H7 (cell line): ENCODE results near the gene CTDP1. TPM values are rescaled to one million over a fixed set of nuclear protein-coding genes. Genes with fewer than 3 reads are reported as not detected.
A peak's percentile ranks its signal among the peaks of the same experiment; 100 is the strongest.

Experiments used
- DNase-seq: peaks from one replicate; pipeline ENCODE4 v3.0.0; 2012
- H3K27me3 ChIP-seq: 2 replicates; pipeline ENCODE4 v1.6.0; 2011; ENCODE audit warnings: mild to moderate bottlenecking, low read length; ENCODE audit not compliant: control insufficient read depth, insufficient read depth
- H3K36me3 ChIP-seq: replicated peaks from 2 replicates; pipeline ENCODE4 v1.5.1; 2011; ENCODE audit warnings: low read length; ENCODE audit not compliant: control insufficient read depth, insufficient read depth
- H3K4me3 ChIP-seq: 2 replicates; pipeline ENCODE4 v1.5.1; 2011; ENCODE audit warnings: low read depth, mild to moderate bottlenecking, control low read depth, low read length, moderate library complexity; ENCODE audit not compliant: insufficient read depth
- total RNA-seq: library from RNA; depleted of rRNA; stranded (reverse); fragments of >200 nt; shearing (Covaris generic); gene quantifications from 2 replicates; pipeline ENCODE4 v1.2.3, GENCODE V29; 2014; rRNA removed

Gene CTDP1, protein sequence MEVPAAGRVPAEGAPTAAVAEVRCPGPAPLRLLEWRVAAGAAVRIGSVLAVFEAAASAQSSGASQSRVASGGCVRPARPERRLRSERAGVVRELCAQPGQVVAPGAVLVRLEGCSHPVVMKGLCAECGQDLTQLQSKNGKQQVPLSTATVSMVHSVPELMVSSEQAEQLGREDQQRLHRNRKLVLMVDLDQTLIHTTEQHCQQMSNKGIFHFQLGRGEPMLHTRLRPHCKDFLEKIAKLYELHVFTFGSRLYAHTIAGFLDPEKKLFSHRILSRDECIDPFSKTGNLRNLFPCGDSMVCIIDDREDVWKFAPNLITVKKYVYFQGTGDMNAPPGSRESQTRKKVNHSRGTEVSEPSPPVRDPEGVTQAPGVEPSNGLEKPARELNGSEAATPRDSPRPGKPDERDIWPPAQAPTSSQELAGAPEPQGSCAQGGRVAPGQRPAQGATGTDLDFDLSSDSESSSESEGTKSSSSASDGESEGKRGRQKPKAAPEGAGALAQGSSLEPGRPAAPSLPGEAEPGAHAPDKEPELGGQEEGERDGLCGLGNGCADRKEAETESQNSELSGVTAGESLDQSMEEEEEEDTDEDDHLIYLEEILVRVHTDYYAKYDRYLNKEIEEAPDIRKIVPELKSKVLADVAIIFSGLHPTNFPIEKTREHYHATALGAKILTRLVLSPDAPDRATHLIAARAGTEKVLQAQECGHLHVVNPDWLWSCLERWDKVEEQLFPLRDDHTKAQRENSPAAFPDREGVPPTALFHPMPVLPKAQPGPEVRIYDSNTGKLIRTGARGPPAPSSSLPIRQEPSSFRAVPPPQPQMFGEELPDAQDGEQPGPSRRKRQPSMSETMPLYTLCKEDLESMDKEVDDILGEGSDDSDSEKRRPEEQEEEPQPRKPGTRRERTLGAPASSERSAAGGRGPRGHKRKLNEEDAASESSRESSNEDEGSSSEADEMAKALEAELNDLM
- 38.9 and 39.1 TPM in 2 replicates for total RNA-seq

DNA sequence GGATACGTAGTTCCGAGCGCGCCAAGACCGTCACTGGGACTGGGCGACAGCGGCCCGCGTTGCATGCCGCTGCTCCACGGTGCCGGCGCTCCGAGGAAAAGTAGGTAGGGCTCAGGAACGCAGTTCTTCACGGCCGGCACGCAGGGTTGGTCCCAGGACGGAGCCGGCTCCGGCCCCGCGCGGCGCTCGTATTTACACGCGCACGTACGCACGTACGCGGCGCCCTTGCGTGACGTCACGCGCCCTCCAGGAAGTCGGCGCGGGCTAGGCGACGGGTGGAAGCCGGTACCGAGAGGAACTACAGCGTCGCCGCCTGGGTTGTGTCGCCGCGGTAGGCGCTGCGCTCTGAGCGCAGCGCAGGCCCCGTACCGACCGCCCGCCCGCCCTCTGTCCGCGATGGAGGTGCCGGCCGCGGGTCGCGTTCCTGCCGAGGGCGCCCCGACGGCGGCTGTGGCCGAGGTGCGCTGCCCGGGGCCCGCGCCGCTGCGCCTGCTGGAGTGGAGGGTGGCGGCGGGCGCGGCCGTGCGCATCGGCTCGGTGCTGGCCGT is at the start of gene CTDP1:
Gene CTDP1, plus strand, starts transcription at position 252 of the 548 bp plus-strand sequence. Its CDS starts 145 bp downstream, at position 397.
- peak within 1 kb of the TSS; percentile 81 for H3K4me3 ChIP-seq
- no peaks in the 10 kb centered on the region for H3K27me3 ChIP-seq
- no peaks in the 10 kb centered on the region; the same call in 1 of the 2 replicates for H3K36me3 ChIP-seq
- peak; percentile 97 for DNase-seq

DNA sequence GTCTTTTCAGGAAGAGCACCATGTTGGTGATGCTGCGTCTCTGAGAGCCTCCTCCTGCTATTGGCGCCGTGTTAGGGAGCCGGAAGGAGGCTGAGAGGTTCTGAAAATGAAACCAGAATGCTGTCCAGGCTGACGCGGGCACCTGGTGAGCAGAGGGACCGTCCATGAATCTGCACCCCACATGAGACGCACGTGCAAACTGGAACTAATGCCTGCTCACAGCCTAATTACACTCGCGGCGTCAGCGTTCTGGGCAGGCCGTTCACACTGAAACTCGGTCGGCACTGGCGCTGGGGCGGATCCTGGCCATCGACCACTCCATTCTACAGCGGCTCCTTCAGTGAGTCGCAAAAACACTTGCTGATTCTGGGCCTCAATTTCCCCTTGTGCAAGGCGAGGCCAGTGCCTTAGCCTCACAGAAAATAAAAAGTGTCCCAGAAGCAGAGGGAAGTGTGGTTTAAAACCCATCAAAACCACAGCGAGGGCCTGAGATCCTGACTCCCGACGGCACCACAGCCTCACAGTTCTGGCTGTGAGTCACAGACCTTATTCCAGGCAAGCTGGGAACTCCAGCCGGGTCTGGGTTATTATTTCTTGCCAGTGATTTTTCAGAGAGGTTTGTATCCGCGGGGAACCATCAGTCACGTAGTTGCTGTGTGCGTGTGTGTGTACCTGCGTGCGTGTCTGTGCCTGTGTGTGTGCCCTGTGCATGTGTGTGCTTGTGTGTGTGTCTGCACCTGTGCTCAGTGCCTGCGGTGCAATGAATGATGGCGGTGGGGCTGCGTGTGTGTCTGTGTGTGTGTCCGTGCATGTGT is 49.1 kb upstream of the CTDP1 start:
- H3K4me3 ChIP-seq = no peak overlapping the region
- no peak for DNase-seq

DNA sequence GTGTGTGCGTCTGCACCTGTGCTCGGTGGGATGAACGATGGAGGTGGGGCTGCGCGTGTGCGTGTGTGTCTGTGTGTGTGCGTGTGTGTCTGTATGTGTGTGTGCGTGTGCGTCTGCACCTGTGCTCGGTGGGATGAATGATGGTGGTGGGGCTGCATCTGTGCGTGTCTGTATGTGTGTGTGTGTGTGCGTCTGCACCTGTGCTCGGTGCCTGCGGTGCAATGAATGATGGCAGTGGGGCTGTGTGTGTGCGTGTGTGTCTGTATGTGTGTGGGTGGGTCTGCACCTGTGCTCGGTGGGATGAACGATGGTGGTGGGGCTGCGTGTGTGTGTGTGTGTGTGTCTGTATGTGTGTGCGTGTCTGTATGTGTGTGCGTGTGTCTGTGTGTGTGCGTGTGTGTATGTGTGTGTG is 48.5 kb upstream of the CTDP1 start:
- H3K27me3 ChIP-seq = no peaks in the 10 kb centered on the region
- H3K4me3 ChIP-seq = no peak overlapping the region
- DNase-seq = no peak
- H3K36me3 ChIP-seq = no peaks in the 10 kb centered on the region

More for the DNA sequence above, 49.1 kb upstream of the CTDP1 start:
- Histone ChIP-seq H3K27me3 (no peaks in the 10 kb centered on the region), H3K36me3 (no peaks in the 10 kb centered on the region)

DNA sequence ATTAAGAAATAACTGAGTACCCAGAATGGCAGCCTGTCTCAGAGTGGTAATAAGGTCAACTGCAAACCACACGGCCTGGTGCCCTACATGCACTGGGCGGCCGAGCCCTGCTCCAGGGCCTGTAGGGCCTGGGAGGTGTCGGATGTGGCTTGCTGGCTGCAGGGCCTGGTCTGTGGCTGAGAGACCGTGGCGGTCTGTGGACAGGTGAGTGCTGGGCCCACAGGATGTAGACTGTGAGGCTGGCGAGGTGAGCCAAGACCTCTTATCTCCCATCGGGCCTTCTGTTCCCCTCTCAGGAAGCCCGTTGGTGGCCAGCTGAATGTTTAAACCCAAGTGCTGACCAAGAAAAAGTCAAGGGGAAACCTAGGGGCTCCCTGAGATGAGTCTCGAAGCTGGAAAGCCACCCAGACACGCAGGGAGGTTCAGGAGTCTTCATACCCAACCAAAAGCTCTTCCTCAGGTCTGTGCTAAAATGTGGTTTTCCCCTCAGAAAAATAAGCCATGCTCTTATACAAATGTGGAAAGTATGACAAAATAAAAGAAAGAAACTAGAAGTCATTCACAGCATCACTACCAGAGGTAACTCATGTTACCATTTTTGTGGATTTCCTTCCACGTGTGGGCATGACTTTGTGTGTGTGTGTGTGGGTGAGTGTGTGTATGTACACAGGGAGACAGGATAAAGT is 47.7 kb upstream of the CTDP1 start:
- no peaks in the 10 kb centered on the region for H3K36me3 ChIP-seq
- H3K4me3 ChIP-seq = no peak overlapping the region
- H3K27me3 ChIP-seq = no peaks in the 10 kb centered on the region
- DNase-seq = no peak

DNA sequence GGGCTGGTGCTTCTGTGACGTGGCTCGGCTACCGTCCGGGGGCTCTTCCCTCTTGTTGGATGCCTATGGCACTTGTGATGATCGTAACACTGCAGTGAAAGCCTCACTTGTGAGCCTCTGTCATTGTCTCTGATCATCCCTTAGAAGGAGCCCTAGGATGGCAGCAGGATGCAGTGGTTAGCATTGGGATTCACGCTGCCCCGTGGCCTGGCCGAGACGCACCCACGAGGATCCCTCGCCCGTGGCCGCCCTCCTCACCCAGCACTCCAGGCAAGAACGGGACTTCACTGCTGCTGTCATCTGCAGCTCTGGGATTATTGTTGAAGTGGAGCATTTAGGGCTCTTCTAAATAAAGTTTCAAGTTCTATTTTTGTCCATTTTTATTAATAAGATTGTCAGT is 46.8 kb upstream of the CTDP1 start:
- H3K4me3 ChIP-seq = no peak overlapping the region
- H3K36me3 ChIP-seq = no peaks in the 10 kb centered on the region
- H3K27me3 ChIP-seq = no peaks in the 10 kb centered on the region
- no peak for DNase-seq

DNA sequence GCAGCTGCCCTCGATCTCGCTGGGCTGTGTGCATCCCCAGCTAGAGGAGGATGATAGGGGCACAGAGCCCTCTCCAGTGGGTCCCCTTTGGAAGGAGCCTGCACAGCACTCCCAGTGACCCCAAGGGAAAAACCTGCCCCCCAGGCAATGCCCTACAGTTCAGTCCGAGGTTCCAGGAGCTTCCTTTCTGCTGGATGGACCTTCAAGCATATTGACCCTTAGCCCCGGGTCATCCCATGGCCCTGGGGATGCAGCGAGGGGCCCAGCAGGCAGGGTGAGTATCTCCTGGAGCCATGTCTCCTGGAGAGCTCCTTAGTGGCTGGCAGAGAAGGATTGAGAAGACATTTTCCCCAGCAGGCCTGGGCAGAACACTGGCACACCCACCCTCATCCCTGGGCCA is 45.4 kb upstream of the CTDP1 start:
- Histone ChIP-seq H3K27me3 (no peaks in the 10 kb centered on the region), H3K36me3 (no peaks in the 10 kb centered on the region), H3K4me3 (no peak overlapping the region)
- DNase-seq = no peak

DNA sequence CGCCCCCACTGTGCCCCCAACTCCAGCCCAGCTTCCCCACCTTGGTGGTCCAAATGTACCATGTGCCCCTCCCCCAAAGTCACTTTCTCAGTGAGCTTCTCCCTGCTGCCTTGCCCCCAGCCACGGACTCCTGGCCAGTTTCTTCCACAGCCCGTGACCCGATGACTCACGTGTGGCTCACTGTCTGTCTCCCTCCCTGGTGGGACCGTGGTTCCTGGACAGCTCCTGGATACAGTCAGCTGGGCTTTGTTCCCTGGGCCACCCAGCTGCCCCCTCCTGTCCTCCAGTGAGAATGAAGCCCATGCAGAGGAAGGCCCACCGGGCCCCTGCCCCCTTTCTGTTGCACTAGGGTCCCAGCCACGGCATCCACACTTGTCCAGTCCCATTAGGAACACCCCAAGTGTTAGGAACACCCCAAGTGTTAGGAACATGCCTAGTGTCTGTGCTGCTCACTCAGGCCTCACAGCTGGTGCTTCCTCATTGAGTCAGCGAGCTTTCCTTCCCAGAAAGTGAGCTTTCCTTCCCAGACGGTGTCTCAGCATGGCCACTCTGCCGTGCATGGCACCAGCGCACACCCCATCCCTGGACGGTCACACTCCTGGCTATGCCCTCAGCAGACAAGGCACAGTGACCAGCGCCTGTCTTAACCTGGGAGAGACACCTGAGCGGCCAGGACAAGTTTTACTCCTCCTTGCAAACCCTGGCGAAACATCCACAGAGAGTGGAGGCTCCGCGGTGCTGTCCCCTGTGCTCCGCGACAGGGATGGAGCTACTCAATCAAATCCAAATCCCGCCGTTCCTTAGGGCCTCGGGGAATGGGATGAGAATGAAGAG is 44.8 kb upstream of the CTDP1 start:
- no peaks in the 10 kb centered on the region for H3K36me3 ChIP-seq
- H3K27me3 ChIP-seq = no peaks in the 10 kb centered on the region
- H3K4me3 ChIP-seq = no peak overlapping the region
- DNase-seq = no peak

DNA sequence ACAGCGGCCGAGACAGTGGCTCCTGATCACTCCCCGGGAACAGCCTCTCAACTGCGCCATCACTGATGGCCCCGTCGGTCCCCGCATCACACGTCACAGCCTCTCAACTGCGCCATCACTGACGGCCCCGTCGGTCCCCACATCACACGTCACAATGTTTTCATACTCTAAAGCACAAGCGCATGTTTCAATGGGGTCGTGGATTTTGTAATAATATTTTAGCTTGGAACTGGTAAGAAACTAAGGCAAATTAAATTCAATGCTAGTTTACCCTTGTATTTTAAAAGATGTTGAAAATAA is 44.2 kb upstream of the CTDP1 start:
- Histone ChIP-seq H3K4me3 (no peak overlapping the region), H3K27me3 (no peaks in the 10 kb centered on the region), H3K36me3 (no peaks in the 10 kb centered on the region)
- no peak for DNase-seq

DNA sequence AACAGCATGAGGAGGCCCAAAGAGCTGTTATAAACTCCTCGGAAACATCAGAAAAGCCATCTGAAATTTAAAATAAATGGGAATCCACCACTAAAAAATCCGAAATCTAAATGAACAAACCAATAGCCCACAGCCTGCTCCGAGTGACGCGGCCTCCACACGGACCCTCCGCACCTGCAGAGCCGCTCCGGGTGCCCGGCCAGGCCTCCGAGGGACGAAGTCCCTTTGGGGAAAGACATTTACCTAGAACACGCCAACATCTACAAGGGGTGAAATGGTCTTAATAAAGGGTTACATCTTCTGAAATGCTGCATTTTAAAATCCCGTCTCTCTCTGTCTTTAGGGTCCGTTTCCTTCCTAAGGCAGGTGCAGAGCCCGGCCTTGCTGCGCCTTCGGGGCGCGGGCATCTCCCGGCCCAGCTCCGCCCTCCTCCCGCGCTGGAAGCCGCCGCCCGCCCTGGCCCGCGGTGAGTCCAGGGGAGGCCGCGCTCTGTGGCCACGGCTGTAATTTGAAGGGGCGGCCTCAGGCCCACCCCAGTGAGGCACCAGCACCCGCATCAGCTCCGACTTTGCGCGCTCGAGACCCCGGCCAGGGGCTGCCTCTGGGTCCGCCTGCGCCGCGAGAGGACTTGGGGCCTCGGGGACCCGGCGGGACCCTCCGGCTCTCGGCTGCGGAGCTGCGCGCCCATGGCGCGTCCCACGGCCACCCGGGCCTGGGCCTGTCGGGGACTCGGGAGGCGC is 42.3 kb upstream of the CTDP1 start:
- H3K36me3 ChIP-seq = no peaks in the 10 kb centered on the region
- H3K27me3 ChIP-seq = no peaks in the 10 kb centered on the region
- DNase-seq = peak; percentile 85
- H3K4me3 ChIP-seq = no peak overlapping the region

DNA sequence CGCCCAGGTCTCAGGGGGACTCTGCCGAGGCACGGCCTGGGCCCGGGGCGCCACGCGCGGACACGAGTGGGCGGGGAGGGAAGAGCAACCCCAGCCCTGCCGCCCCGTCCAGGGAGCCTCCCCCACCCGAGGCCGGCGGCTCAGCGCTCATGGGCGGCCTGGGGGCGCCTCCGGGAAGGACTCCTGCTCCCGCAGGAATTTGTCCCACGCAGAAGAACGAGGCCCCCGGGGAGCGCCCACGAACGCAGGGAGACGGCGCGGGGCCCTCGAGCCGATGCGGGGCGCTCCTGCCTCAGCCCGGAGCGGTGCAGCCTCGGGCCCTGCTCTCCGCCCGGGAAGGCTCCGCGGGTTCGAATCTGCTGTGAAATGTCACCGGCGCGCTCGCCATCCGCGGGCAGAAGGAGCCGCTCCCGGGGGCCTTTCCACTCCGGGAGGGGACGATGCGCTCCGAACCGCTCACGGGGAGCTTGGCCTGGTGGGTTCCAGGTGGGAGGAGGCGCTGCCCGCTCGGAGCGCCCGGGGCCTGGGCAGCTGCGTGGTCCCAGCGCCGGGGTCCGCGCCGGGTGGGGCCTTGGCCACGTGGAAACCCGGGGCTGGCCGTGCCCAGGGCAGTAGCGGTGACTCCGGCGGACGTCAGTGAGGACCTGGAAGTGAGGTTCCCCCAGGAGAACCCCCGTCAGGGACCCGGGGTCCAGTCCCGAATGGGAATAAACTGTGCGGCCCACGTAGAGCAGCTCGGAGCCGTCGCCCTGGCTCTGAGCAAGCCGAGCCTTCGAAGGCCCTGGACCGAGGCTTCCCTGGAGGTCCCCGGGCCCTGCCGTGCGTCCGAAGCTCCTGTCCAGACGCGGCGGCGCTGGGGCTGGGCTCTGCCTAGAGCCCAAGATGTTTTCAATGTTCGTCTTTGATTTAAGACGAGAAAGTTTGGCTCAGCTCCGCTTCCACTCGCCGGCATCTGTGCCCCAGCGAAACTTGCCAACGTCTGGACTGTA is 41.4 kb upstream of the CTDP1 start:
- no peaks in the 10 kb centered on the region for H3K27me3 ChIP-seq
- DNase-seq = peak; percentile 82
- no peak overlapping the region for H3K4me3 ChIP-seq
- no peaks in the 10 kb centered on the region for H3K36me3 ChIP-seq

DNA sequence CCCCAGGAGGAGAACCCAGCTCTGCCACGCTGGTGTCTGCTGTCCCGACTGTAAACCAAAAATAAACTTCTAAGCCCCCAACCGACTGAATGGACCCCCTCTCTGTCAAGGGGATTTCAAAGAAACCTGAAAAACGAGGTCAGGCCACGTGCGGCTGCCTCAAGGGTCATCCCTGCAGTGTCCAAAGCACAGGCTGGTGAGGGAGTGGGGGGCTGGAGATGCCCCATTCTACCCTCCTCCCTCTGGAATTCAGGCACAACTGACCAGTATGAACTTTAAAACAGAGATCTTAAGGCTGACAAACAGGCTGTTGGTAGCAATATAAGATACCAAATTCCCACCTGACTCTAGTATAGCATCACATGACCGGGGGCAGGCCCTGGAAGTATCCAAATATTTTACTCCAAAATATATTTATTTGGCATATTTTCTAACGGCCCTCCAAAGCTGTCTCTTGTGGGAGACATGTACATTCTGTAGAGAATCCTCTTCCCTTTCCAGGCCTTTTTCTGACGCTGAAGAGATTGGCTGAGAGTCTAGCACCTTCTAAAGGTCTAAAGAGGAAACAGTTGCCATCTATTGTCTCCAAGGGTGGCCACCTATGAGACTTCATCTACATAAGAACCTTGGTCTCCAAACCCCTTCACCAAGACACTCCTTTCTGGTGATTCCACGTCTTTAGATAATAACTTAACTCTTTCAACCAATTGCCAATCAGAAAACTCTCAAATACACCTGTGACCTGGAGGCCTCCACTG is 40.4 kb upstream of the CTDP1 start:
- Histone ChIP-seq H3K4me3 (no peak overlapping the region), H3K36me3 (no peaks in the 10 kb centered on the region), H3K27me3 (no peaks in the 10 kb centered on the region)
- no peak for DNase-seq
